HG03439 (cell line): ENCODE measurements around the gene CPTP.

Experiments
- ATAC-seq: cut with Tn5 transposase; IDR thresholded peaks from one replicate; pipeline ENCODE4 v1.9.1; 2021; ENCODE audit warnings: mild to moderate bottlenecking, moderate library complexity; ENCODE audit not compliant: unreplicated experiment

Gene CPTP

DNA sequence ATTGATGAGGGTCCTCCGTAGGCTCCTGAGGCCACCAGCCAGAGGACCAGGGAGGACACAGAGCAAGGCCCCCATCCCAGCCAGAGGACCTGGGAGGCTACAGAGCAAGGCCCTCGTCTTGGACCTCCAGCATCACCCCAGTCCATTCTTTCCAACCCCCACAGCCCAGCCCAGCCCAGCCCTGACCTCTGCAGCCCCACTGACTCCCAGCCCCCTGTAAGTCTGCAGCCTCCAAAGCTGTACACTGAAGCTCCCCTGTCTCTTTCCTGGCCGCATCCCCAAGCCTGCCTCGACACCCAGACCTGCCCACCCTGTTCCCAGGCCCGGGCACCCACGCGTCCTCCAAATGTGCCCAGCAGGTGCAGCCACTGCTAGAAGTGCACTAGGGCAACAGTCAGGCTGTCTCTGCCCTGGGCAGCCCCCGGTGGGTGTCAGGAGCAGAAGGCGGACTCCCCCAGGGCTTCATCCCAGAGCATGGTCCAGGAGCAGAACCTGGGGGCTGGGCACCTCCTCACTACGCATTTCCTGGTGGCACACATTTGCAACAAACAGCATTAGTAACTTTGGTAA is 22.5 kb downstream of the CPTP start:
- no peak for ATAC-seq

DNA sequence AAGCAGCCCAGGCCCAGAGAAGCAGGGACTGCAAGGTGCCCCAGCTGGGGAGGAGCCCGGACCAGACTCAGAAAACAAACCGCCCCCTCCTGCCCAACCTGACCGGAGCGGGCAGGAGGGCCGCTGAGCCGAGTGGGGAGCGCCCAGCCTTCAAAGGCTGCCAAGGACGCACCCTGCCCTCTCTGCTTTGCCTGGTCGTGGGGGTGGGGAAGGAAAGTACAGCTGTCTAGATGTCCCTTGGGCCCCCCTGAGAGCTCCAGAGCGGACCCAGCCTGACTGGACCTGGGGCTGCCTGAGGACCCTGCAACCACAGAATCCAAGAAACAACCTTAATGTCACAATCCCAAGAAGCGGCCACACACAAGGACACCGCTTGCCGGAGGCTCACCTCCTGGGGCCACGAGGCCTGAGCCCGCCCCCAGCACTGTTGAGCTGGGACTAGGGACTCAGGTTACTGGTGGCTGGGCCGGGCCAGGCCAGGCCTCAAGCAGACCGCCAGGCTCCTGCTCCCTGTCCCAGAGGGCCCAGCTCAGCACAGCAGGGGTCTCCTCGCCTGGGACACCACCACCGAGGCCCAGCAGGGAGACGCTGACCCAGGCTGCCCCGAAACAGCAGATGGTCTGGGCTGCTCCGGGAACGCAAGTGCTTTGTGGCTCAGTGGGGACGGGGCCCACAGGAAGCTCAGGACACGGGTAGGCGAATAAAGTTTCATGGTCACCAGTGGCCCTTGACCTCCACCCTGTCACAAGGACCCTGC is 23.2 kb downstream of the CPTP start:
- ATAC-seq, result no peak

DNA sequence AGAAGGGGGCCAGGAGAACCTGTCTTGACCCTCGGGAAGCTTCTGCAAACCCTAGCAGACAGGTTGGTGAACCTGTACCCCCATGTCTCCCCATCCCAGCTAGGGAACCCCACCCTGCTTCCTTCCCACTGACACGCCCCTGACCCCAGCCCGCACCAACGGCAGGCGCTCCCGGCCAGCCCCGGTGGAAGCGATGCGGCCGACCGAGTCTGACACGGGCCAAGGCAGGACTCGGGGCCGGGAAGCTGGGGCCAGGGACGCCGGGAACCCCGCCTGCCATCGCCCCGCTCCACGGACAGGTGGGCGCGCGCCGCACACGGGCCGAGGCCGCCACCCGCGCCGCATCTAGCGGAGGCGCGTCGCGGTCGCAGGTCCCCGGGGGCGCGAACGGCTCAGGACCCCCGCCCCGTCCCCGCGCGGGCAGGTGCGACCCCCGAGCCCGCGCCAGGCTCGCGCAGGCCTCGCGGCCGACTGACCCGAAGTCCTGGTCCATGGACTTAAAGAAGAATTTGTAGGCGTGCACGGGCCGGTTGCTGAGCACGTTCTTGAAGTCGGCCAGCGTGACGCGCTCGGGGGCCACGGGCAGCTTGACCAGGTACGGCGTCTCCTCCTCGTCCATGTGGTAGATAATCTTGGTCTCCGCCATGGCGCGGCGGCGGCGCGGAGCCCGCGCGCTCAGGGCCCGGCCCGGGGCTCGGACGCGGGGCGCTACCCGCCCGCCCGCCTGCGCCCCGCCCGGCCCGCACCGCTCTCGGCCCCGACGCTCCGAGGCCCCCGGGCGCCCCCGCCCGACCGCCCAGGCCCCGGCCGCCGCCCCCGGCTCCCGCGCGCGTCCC is 24.0 kb downstream of the CPTP start:
- ATAC-seq, result peak; percentile 24

DNA sequence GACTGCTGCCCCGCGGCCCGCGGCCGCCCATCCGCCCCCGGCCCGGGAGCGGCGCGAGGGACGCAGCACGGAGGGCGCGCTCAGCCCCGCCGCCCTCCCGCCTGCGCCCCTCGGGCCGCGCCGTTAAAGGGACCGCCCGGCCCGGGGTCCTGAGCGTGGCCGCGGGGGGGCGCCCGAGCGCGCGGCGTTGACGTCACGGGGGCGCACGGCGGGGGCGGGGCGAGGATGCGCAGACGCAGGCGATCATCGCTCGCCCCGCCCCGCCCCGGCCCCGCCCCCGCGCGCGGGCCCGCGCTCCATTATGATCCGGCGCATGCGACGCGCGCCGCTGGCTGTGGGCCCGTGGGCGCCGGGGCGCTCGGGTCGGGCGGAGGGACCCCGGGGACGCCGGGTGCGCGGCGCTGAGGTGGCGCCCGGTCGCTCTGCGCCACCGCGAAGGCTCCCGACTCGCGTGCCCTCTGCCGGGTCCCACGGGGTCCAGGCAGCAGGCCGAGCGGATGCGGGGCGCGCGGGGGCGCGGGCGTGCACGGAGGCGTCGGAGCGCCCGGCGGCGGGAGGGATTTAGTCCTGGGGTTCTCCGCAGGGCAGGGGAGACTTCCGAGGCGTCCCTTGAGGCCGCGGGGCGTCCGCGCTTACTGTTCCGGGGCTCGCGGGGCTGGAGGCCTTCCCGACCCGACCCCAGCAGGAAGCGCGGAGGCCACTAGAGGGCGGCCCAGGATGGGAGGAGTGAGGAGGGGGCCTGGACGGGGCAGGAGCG is 24.8 kb downstream of the CPTP start, which contains the start of gene DVL1:
TSS of gene DVL1 (minus strand) at position 163 of the 757 bp plus-strand sequence. CDS start 353 bp downstream, outside the sequence.
- ATAC-seq, result peak; percentile 53

DNA sequence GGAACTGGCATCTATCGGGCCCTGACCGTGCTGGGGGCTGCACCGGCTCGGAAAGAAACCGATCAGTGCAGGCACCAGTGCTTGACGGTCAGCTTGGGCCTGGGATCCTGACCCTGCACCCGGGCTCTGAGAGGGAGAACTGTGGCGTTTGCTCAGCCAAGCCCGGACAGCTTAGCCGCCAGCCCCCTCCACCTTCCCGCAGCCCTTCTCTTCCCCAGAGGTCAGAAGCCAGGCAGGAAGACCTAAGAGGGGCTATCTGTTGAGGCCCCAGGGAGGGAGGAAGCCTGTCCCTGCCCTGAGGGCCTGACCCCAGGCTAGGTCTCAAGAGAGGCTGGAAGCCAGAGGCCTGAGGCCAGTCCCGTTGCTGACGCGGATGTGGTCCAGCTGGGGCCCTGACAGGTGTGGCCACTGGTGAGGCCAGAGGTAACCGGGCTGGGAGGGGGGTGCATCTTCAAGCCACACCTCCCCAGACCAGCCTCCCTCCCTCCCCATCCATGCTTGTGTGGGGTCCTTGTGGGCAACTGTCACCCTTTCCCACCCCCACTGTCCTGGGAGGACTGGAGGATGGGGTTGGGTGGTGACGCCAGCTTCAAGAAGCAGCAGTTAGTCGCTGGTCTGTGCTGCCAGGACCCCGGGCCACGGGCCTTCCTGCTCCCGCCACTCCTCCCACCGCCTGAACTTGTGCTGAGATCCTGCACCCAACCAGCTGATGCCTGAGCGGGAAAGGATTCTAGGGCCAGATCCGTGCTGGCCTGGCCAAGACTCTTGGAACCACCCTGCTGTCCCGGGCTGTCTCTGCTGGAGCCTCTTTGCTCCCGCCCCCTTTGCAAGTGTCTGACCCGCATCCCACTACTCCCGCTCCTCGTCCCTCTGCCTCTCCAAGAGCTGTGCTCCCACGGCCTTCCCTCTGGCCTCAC is 27.2 kb downstream of the CPTP start:
- no peak for ATAC-seq

DNA sequence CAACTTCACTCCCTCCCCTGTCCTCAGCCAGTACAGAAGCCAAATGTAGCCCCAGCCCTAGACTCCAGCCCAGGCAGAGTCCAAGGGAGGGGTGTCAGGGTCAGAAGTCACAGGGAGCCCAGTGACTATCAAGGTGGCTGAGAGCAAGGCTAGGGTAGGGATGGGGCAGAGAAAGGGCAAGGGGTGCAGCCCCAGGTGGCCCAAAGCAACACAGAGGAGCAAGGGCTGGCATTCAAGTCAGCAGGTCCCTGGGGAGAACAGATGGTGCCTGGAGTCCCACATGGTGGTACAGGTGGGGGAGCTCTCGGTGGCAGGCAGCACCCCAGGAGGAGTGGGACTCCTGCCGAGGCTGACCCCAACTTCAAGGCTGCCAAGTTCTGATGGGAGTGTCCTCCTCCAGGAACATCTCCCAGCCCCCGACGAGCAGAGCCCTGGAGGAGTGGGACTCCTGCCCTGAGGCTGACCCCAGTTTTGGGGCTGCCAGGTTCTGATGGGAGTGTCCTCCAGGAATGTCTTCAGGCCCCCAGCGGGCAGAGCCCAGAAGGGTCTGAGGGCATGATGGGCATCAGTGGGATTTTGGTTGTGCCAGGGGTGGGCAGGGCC is 28.3 kb downstream of the CPTP start:
- ATAC-seq, result no peak

DNA sequence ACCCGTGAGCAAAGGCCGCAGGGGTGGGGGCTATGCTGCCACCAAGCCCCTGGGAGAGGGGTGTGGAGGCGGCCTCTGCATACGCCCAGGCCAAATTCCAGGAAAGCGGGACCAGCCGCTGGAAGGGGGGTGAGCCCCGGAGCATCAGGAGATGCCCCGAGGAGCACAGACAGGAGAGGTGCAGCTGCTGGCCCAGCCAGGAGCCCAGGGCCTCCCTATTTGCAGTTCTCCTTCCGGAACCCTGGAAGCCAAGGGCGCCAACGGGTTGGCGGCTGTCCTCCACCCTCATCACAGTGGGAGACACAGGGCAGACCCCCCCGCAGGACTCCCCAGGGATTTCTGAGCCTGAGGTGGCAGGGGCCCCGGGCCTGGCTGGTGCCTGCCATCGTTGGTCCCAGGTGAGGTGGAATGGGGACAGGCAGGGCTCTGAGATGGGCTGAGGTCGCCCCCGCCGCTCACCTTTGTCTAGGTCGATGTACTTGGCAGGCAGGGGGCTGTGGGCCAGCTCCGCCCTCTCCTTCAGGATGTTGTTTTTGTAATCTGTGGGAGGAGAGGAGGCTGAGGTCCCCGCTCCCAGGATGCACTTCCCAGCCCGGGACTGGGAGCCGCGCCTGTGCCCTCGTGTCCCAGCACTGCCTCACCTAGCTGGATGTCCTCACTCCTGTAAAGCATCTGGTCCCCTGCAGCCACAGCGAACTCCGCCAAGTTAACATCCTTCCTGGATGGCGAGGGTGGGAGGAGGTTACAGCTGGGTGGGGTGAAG is 29.0 kb downstream of the CPTP start:
- ATAC-seq, result no peak

DNA sequence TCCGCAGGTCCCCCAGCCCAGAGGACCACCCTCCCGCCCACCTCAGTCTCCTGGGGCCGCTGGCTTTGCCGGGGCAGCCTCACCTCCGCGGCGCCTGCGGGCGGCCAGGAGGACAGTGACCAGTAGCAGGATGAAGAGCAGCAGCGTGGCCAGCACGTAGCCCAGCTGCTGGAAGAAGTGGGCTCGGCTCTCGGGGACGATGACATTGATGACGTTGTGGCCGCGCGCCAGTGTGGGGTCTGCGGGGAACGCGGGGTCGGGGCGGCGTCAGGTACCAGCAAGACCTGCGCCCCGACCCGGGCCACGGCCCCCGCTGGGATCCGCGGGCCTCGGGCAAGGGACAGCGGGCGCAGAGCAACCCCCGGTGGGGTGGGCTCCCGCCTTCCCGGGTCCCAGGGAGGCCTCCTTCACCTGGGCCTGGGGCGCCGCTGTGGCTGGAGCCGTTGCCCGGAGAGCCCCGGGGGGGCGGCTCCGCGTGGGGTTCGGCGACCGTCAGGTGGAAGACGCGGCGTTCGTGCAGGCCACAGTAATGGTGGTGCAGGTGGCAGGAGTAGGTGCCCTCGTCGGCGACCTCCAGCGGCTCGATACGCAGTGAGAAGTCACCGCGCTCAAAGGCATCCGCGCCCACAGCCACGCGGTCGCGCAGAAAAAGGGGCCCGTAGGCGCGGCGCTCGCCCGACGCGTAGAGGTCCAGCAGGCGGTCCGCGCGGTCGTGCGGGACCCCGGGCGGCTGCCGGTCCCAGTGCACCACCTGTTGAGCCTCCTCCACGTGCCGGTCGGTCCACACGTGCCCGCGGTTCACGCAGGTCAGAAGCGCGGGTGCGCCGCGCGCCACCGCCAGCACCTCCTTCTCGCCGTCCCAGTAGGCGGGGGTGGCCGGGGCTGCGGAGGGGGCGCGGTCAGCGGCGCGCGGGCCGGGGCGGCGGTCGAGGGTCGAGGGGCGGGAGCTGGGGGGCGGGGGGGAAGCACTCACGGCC is 30.0 kb downstream of the CPTP start:
- ATAC-seq, result no peak

DNA sequence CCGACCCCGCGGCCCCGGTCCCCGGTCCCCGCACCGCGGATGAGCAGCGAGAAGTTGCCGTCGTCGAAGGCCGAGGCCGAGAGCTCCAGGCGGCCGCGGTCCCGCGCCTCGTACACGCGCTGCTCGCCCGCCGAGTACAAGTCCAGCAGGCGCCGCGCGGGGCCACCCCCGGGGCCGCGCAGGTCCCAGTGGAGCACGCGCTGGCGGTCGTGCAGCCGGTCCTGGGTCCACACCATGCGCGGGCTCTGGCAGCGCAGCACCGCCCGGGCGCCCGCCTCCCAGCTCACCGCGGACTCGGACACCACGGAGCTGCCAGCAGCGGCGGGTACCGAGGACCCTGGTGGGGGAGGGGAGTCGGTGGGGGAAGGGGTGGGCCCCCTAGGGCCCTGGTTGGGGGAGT is 30.8 kb downstream of the CPTP start:
- ATAC-seq, result no peak

DNA sequence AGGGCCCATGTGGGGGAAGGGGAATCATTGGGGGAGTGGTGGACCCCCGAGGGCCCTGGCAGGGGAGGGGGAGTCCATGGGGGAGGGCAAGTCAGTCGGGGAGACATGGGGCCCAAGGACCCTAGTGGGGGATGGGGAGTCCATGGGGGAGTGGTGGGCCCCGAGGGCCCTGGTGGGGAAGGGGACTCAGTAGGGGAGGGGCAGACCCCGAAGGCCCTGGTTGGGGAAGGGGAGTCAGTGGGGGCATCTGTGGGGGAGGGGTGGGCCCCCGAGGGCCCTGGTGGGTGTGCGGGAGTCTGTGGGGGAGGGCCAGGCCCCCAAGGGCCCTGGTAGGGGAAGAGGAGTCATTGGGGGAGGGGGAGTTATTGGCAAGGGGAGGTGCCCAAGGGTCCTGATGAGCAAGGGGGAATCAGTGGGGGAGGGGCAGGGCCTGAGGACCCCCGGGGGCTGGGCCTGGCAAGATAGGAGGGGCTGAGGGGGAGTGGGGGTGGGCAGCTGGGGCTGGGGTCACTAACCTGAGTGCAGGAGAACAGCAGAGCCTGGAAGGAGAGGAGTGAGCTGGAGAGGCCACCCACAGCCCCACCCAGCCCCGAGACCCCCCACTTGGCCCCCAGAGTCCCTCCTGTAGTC is 31.7 kb downstream of the CPTP start:
- ATAC-seq, result no peak

DNA sequence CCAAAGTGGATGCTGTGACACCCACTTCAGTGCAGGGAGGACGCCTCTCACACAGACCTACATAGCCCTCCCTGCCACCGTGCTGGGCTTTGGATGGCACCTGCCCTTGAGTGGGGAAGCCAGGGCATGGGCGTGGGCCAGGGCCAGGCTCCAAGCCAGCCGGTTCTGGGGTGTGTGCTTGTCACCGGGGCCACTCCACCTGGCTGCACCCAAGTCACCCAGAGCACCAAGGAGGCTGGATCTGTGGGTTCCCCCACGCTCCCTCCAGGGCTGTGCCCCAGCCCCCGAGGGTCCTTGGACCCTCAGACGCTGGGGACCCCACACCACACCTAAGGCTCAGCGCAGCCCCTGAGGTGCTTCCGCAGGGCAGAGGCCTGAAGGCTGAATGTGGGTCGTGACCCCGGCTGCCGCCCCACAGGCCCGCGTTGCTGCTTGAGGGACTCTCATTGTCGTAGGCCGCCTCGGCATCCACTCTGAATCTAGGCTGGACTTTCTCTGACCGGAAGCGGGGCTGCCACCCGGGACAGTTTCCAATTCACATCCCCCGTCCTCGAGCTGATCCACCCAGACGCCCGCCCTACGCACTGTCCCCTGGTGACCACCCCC is 32.3 kb downstream of the CPTP start:
- ATAC-seq, result no peak

DNA sequence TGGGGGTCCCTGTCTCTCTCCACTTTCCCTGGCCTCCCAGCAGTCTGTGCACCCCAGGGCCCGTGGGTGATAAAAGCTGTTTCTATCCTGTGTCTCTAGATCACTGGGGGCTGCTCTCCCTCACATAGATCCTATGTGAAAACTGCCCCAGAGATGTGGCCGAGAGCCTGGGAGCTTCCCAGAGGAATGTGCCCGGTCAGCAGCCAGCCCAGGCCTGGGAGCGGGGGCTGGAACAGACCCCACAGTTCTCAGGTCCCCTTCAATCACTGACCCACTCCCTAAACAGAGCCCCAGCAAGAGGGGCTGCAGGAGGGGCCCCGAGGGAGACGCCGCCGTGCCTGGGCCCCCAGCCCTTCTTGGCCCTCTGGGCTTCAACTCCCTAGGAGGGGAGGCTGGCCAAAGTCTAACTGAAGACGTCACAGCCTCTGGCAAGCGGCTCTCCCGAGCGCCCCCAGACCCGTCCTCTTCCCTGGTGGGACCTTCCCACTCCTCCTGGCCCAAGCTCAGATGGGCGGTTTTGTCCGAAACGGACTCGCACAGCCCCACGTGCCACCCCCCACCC is 33.4 kb downstream of the CPTP start:
- no peak for ATAC-seq

DNA sequence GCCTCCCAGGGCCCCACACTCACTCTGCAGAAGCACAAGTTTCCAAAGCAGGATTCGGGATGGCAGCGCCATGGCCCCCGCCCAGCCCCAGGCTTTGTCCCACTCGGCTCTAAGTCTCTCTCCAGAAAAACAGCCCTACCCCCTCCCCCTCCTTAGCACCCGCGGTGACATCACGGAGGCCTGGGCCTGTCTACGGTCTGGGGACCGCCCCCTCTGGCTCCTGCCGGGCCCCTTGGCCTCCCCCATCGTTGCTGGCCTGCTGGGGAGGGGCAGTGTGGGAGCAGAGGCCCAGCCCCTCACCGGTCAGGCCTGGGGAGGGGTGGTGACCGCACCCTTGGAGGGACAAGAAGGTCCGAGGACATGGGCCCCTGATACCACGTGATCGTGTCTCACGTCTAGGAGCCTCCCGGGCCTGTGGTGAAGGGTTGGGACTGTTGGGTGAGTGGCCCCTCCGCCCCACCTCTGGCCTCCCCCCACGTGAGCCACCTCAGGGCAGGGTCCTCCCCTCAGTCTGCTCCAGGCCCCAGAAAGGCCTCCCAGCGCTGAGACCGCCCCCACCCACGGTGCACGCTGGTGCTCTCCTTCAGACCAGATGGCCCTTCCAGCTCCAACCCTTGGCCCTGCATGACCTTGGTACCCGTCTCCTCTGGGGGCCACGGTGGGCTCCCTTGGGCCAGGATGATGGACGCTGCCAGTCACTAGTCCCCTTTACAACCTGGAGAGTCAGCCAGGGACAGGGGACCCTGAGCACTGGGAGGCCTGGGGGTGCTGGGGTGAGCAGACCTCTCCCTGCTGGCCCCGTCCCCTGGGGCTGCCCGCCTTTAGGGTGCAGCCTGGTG is 34.0 kb downstream of the CPTP start, which contains the start of gene MXRA8:
TSS of gene MXRA8 (minus strand) at position 123 of the 839 bp plus-strand sequence. CDS start at position 72, 51 bp downstream.
- no peak for ATAC-seq

DNA sequence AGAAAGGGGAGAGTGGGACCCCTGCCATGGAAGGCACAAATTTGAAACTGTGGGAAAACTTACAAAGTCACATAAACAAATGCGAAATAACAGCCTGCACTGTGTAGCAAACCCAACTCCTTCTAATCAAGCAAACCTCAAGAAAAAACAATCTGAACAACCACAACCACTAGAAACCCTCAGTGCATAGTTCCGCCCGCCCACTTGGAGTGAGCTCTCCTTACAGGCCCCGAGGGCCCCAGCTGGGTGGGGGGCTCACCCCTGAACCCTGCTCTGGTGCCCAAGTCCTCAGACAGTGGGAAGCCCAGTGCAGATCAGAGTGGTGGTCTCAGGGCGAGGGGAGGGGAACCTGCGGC is 34.7 kb downstream of the CPTP start:
- no peak for ATAC-seq

DNA sequence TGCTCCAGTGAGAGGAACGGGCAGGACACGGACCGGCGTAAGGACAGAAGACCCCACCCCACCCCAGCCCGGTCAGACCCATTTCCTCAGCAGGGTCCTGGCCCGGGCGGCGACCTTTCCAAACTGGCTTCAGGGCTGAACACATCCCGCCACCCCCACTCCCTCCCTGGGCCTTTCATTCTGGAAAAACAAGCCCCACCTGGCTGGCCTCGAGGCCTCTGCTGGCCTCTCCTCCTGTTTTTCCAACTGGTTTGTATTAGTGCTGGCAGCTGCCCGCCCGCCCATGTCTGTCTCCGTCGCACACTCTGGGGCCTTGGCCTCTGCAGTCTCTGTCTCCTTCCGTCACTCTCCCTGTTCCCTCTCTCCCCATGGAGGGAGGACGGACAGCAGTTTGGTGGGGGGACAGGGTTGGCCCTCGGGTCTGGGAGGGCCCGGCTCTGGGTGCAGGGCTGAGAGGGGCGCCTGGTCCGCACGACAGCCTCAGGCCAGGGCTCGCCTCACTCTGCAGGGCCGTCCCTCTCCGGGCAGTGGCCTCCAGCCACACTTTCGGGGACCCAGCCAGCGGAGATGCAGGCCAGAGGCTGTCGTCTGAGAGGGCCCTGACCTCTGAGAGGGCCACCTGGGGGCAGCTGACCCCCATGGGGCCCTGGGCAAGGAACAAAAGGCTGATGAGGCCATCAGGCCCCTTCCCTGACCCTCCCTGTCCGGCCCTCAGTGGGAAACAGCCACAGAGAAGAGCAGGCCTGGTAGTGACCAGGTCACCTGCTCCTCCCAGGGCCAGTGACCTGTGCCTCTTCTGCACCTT is 35.3 kb downstream of the CPTP start:
- ATAC-seq, result no peak
